HL-60 (cell line): ENCODE results near the gene SLC44A5.

ENCODE experiments used
- CTCF ChIP-seq: IDR thresholded peaks from one replicate; pipeline ENCODE4 v1.5.1; 2011; ENCODE audit warnings: low read length, control low read depth, inconsistent platforms; ENCODE audit not compliant: insufficient read depth
- POLR2AphosphoS5 ChIP-seq: IDR thresholded peaks from 2 replicates; pipeline ENCODE4 v1.6.1; 2012; ENCODE audit warnings: low read depth
- REST ChIP-seq: IDR thresholded peaks from 2 replicates; pipeline ENCODE4 v1.6.1; 2012; ENCODE audit warnings: low read depth; ENCODE audit not compliant: insufficient replicate concordance

DNA sequence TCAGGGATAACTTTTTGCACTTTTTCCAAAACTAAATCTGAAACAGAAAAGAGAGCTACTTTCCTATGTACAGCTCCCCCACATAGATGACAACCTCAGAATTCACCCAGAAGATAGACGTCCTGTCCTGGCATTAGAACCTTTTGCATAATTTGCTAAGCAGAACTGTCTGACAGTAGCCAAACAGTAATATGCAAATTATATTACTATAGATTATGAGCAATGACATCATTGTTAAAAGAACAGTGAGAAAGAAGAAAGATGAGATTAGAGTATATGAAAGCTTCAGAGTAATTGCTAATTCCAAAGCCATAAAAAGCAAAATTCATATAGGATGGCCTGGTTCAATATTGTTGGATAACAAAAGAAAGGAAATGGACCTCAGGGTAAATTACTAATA lies 43.7 kb downstream of the SLC44A5 start:
- TF ChIP-seq CTCF = no peak
- no peak for TF ChIP-seq REST
- TF ChIP-seq POLR2AphosphoS5 = no peak
